ENCODE measurements around the gene NEK6. TPM values are rescaled to one million over a fixed set of nuclear protein-coding genes. Genes with fewer than 3 reads are reported as not detected.

Gene NEK6
- total RNA-seq, 3 donors from 2014 or later (not counting 1 experiment from before 2014, with no cell fraction given) = 25.0 to 34.9 (median 33.0) TPM

DNA sequence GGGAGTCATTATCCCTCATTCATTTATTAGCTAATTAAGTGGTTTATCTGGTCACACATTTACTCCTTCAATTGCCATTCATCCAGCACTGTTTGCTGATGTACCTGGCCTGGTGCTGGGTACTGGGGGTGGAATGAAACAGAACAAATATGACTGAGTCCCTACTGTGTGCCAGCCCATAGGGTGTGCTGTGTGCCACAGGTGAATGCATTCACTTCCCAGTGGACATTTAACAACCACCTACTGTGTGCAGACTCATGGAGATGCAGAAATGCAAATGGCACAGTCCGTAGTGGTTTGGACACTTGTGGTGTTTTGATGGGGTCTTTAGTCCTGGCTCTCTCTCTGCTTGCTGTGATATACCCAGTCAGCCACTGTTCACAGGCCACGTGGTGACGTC lies 10.5 kb downstream of the NEK6 start:
- 79% methylated on average over 3 of the region's 3 CpGs for WGBS (ENCODE audit: insufficient coverage)
- intact Hi-C loops (cut with micrococcal nuclease) = no loop called here

DNA sequence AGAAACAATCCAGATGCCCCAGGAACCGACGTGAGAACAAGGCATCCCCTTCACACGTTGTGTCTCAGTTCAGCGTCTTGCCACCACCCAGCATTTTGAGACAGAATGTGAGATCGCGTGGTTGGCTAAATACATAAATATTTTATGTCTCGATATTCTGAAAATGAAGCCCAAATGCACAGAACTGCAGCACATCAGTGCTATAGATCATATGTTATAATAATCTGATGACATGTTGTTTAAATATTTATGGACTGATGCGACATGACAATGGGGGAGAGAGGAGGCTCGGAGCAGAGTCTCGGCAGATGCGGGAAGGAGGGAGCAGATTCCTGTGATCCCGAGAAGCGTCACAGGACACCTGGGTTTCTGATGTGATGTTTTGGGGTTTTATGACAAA lies 10.9 kb downstream of the NEK6 start:
- 82% methylated on average over 13 of the region's 13 CpGs for WGBS (ENCODE audit: insufficient coverage)
- TF ChIP-seq, protein P1, sequence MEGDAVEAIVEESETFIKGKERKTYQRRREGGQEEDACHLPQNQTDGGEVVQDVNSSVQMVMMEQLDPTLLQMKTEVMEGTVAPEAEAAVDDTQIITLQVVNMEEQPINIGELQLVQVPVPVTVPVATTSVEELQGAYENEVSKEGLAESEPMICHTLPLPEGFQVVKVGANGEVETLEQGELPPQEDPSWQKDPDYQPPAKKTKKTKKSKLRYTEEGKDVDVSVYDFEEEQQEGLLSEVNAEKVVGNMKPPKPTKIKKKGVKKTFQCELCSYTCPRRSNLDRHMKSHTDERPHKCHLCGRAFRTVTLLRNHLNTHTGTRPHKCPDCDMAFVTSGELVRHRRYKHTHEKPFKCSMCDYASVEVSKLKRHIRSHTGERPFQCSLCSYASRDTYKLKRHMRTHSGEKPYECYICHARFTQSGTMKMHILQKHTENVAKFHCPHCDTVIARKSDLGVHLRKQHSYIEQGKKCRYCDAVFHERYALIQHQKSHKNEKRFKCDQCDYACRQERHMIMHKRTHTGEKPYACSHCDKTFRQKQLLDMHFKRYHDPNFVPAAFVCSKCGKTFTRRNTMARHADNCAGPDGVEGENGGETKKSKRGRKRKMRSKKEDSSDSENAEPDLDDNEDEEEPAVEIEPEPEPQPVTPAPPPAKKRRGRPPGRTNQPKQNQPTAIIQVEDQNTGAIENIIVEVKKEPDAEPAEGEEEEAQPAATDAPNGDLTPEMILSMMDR (IDR thresholded peaks at IDR 0.05) = no peak
- Histone ChIP-seq H3K4me3 (ENCODE audit: low read length) (no peak overlapping the region), H3K27me3 (ENCODE audit: control insufficient read depth, insufficient read depth, low read length) (no peaks in the 10 kb centered on the region), H3K9me3 (ENCODE audit: control insufficient read depth, insufficient read depth, low read length) (no peaks in the 10 kb centered on the region), H3K27ac (ENCODE audit: low read length) (no peak overlapping the region), H3K36me3 (ENCODE audit: control insufficient read depth, insufficient read depth, low read length) (peaks cover 5% of the 10 kb centered on the region), H3K4me1 (ENCODE audit: control insufficient read depth, insufficient read depth, low read length) (peaks cover 95% of the 10 kb centered on the region)
- Mint-ChIP-seq H3K27me3 (ENCODE audit: low read depth in 2 of 2) (no peaks in the 10 kb centered on the region), H3K9me3 (no peaks in the 10 kb centered on the region), H3K4me1 (peaks cover 57 to 76% of the 10 kb centered on the region in 2 donors), H3K36me3 (no peaks in the 10 kb centered on the region), H3K4me3 (no peak overlapping the region), H3K27ac (peak overlapping the region in 1 of 2 donors; percentile 53)
- no peak for DNase-seq
- no peak for ATAC-seq
- intact Hi-C loops (cut with micrococcal nuclease) = no loop called here

More for the DNA sequence above, 10.5 kb downstream of the NEK6 start:
- Histone ChIP-seq H3K36me3 (ENCODE audit: control insufficient read depth, insufficient read depth, low read length) (peaks cover 9% of the 10 kb centered on the region), H3K4me1 (ENCODE audit: control insufficient read depth, insufficient read depth, low read length) (peaks cover 95% of the 10 kb centered on the region), H3K27me3 (ENCODE audit: control insufficient read depth, insufficient read depth, low read length) (no peaks in the 10 kb centered on the region), H3K27ac (ENCODE audit: low read length) (no peak overlapping the region), H3K9me3 (ENCODE audit: control insufficient read depth, insufficient read depth, low read length) (no peaks in the 10 kb centered on the region), H3K4me3 (ENCODE audit: low read length) (no peak overlapping the region)
- Mint-ChIP-seq H3K9me3 (no peaks in the 10 kb centered on the region), H3K36me3 (no peaks in the 10 kb centered on the region), H3K27me3 (ENCODE audit: low read depth in 2 of 2) (no peaks in the 10 kb centered on the region), H3K4me1 (peaks cover 57 to 75% of the 10 kb centered on the region in 2 donors), H3K4me3 (no peak overlapping the region), H3K27ac (peak overlapping the region in 1 of 2 donors; percentile 53)
- ATAC-seq (no peak), DNase-seq (no peak)
- TF ChIP-seq, protein P1 (IDR thresholded peaks at IDR 0.05) = no peak

DNA sequence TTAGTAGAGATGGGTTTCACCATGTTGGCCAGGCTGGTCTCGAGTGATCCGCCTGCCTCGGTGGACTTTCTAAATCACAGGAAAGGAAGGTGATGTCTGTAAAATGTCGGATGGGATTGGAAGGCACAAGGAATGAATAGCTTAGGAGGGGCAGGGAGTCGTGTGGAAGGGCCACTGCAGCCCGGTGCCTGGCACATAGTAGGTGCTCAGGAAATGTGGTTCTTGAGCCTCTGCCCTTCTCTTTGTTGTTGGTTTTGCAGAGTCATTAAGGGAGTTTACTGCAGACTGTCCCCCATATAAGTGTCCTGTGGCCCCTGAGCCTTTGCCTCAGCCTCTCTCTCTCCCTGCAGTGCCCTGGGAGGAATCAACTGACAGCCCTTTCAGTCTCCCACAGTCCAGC lies 11.8 kb downstream of the NEK6 start:
- H3K27ac ChIP-seq (ENCODE audit: low read length) = no peak overlapping the region
- intact Hi-C loops (cut with micrococcal nuclease) = no loop called here
- Mint-ChIP-seq H3K9me3 (no peaks in the 10 kb centered on the region), H3K27ac (no peak overlapping the region), H3K4me1 (peaks cover 56 to 80% of the 10 kb centered on the region in 2 donors), H3K36me3 (no peaks in the 10 kb centered on the region), H3K27me3 (ENCODE audit: low read depth in 2 of 2) (no peaks in the 10 kb centered on the region), H3K4me3 (no peak overlapping the region)
- peaks cover 4% of the 10 kb centered on the region for H3K36me3 ChIP-seq (ENCODE audit: control insufficient read depth, insufficient read depth, low read length)
- WGBS (ENCODE audit: insufficient coverage) = 86% methylated on average over 6 of the region's 6 CpGs
- TF ChIP-seq, protein P1 (IDR thresholded peaks at IDR 0.05) = no peak
- H3K9me3 ChIP-seq (ENCODE audit: control insufficient read depth, insufficient read depth, low read length) = no peaks in the 10 kb centered on the region
- no peak for DNase-seq
- H3K4me1 ChIP-seq (ENCODE audit: control insufficient read depth, insufficient read depth, low read length) = peaks cover 95% of the 10 kb centered on the region
- no peaks in the 10 kb centered on the region for H3K27me3 ChIP-seq (ENCODE audit: control insufficient read depth, insufficient read depth, low read length)
- no peak for ATAC-seq
- H3K4me3 ChIP-seq (ENCODE audit: low read length) = no peak overlapping the region
